ENCODE data around the gene GTF2I. TPM values are rescaled to one million over a fixed set of nuclear protein-coding genes. Genes with fewer than 3 reads are reported as not detected.

GTF2I gene
- total and polyA plus RNA-seq, 9 donors: 49.7 to 232 (median 204) TPM

DNA sequence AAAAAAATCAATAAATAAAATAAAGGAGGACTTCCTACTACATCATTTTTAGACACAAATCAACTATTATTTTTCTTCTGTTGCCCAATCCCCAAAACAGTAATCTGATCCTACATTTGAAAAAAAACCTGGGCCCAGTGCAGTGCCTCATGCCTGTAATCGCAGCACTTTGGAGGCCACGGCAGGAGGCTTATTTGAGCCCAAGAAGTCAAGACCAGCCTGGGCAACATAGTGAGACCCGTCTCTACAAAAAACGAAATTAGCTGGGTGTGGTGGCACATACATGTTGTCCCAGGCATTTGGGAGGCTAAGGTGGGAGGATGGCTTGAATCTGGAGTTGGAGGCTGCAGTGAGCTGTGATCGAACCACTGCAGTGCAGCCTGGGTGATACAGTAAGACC lies 2.7 kb upstream of the GTF2I start:
- H3K9me3 ChIP-seq: no peaks in the 10 kb centered on the region
- H3K36me3 ChIP-seq: no peaks in the 10 kb centered on the region
- TF ChIP-seq, protein P1, sequence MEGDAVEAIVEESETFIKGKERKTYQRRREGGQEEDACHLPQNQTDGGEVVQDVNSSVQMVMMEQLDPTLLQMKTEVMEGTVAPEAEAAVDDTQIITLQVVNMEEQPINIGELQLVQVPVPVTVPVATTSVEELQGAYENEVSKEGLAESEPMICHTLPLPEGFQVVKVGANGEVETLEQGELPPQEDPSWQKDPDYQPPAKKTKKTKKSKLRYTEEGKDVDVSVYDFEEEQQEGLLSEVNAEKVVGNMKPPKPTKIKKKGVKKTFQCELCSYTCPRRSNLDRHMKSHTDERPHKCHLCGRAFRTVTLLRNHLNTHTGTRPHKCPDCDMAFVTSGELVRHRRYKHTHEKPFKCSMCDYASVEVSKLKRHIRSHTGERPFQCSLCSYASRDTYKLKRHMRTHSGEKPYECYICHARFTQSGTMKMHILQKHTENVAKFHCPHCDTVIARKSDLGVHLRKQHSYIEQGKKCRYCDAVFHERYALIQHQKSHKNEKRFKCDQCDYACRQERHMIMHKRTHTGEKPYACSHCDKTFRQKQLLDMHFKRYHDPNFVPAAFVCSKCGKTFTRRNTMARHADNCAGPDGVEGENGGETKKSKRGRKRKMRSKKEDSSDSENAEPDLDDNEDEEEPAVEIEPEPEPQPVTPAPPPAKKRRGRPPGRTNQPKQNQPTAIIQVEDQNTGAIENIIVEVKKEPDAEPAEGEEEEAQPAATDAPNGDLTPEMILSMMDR (IDR thresholded peaks at IDR 0.05): no peak
- TF ChIP-seq POLR2A (IDR thresholded peaks at IDR 0.05): no peak
- no peak for TF ChIP-seq EP300 (IDR thresholded peaks at IDR 0.05)
- intact Hi-C loops (cut with DNase I): loop anchor here in 1 of 4 donors (10.0 kb wide), 1 partner anchor 330 kb away; no protein-coding TSS in a partner anchor
- no peak overlapping the region for H3K4me3 ChIP-seq
- 91 to 92% (median 92%) methylated on average over 5 of the region's 5 CpGs for WGBS, 3 donors
- no peaks in the 10 kb centered on the region for H3K4me1 ChIP-seq (ENCODE audit: insufficient read depth)
- no peaks in the 10 kb centered on the region for H3K27me3 ChIP-seq
- no peak overlapping the region for H3K27ac ChIP-seq
- DNase-seq: no peak

GRCh38 chr7:74655324-74655723 lies 2.2 kb upstream of the GTF2I start:
- Histone ChIP-seq H3K4me1 (ENCODE audit: insufficient read depth) (no peaks in the 10 kb centered on the region), H3K27ac (no peak overlapping the region), H3K4me3 (no peak overlapping the region), H3K36me3 (no peaks in the 10 kb centered on the region), H3K27me3 (no peaks in the 10 kb centered on the region), H3K9me3 (no peaks in the 10 kb centered on the region)
- 54 to 76% (median 63%) methylated on average over 8 of the region's 8 CpGs for WGBS, 3 donors
- DNase-seq: no peak
- intact Hi-C loops (cut with DNase I): loop anchor here in 1 of 4 donors (10.0 kb wide), 1 partner anchor 329 kb away; no protein-coding TSS in a partner anchor
- TF ChIP-seq EP300 (IDR thresholded peaks at IDR 0.05): no peak
- TF ChIP-seq, protein P1 (IDR thresholded peaks at IDR 0.05): no peak
- TF ChIP-seq POLR2A (IDR thresholded peaks at IDR 0.05): no peak

DNA sequence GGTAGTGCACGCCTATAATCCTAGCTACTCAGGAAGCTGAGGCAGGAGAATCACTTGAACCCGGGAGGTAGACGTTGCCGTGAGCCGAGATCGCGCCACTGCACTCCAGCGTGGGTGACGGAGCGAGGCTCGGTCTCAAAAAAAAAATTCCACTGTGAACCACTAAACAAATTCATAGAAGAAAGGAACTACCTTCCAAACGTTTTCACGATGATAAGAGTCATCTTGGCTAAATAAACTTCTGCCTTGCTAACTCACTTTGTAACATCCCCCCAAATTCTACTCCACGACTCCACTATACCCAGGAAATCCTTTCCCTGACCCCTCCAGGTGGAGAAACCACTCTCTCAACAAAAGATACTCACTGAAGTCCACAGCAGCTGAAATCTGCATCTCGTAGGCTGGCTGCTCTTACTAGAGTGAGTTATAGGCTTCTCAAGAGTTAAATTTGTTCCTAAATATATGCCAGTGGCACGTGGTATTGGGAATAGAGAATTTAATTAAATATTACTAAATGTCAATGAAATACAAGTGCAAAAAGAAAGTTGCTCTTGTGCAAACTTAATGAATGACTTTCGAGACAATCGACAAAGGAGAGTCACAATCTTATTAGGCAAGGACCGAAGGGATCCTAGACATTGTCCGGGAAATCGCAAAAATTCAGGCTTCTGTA lies 1.6 kb upstream of the GTF2I start:
- H3K9me3 ChIP-seq: no peaks in the 10 kb centered on the region
- DNase-seq: no peak
- no peaks in the 10 kb centered on the region for H3K27me3 ChIP-seq
- WGBS, 3 donors: 18 to 33% (median 29%) methylated on average over 21 of the region's 21 CpGs
- H3K4me1 ChIP-seq (ENCODE audit: insufficient read depth): peaks cover 2% of the 10 kb centered on the region
- H3K4me3 ChIP-seq: peak overlapping the region; percentile 54
- H3K27ac ChIP-seq: peak overlapping the region; percentile 16 to 77
- intact Hi-C loops (cut with DNase I): loop anchor here in 1 of 4 donors (2.0 to 10.0 kb wide), 2 partner anchors 27 to 329 kb away; no protein-coding TSS in a partner anchor
- TF ChIP-seq POLR2A (IDR thresholded peaks at IDR 0.05) (no peak), EP300 (IDR thresholded peaks at IDR 0.05) (no peak)
- TF ChIP-seq, protein P1 (IDR thresholded peaks at IDR 0.05): no peak
- no peaks in the 10 kb centered on the region for H3K36me3 ChIP-seq

GRCh38 chr7:74656441-74656836 lies 1.1 kb upstream of the GTF2I start:
- 0% methylated on average over 23 of the region's 23 CpGs for WGBS, 3 donors
- TF ChIP-seq EP300 (IDR thresholded peaks at IDR 0.05) (no peak), POLR2A (IDR thresholded peaks at IDR 0.05) (no peak)
- TF ChIP-seq, protein P1 (IDR thresholded peaks at IDR 0.05): no peak
- DNase-seq: peak; percentile 35 to 60 (median 54)

More at GRCh38 chr7:74656441-74656836, 1.1 kb upstream of the GTF2I start:
- Histone ChIP-seq H3K27ac (peak overlapping the region; percentile 16 to 77), H3K36me3 (no peaks in the 10 kb centered on the region), H3K27me3 (no peaks in the 10 kb centered on the region), H3K9me3 (no peaks in the 10 kb centered on the region), H3K4me3 (peak overlapping the region; percentile 54), H3K4me1 (ENCODE audit: insufficient read depth) (peaks cover 5% of the 10 kb centered on the region)
- intact Hi-C loops (cut with DNase I): loop anchor here in 1 of 4 donors (2.0 to 10.0 kb wide), 2 partner anchors 28 to 328 kb away; no protein-coding TSS in a partner anchor
